ENCODE measurements around the gene PGAP3.

DNA sequence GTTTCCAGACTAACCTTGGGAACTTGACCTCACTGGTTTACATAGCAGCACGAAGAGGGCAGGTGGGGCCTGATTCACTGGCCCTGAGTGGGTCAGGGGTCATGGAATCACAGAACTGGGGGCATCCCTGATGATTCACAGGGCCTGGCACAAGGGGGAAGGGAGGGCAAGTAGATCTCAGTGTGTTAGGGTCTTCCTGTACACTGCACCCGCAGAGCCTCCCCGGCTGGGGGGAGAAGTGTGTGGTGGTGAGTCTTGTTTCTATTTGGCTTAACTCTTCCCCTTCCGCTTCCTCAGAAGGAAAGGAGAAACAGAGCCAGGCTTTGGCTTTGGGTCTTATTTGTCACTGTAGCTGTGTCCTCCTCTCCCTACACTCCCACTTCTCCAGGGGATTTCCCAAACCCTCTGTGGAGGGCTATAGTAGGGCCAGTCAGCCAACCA, 47.2 kb downstream of the PGAP3 start:
- TF ChIP-seq, protein P1, sequence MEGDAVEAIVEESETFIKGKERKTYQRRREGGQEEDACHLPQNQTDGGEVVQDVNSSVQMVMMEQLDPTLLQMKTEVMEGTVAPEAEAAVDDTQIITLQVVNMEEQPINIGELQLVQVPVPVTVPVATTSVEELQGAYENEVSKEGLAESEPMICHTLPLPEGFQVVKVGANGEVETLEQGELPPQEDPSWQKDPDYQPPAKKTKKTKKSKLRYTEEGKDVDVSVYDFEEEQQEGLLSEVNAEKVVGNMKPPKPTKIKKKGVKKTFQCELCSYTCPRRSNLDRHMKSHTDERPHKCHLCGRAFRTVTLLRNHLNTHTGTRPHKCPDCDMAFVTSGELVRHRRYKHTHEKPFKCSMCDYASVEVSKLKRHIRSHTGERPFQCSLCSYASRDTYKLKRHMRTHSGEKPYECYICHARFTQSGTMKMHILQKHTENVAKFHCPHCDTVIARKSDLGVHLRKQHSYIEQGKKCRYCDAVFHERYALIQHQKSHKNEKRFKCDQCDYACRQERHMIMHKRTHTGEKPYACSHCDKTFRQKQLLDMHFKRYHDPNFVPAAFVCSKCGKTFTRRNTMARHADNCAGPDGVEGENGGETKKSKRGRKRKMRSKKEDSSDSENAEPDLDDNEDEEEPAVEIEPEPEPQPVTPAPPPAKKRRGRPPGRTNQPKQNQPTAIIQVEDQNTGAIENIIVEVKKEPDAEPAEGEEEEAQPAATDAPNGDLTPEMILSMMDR (IDR thresholded peaks at IDR 0.05), result no peak
- TF ChIP-seq, protein P2, sequence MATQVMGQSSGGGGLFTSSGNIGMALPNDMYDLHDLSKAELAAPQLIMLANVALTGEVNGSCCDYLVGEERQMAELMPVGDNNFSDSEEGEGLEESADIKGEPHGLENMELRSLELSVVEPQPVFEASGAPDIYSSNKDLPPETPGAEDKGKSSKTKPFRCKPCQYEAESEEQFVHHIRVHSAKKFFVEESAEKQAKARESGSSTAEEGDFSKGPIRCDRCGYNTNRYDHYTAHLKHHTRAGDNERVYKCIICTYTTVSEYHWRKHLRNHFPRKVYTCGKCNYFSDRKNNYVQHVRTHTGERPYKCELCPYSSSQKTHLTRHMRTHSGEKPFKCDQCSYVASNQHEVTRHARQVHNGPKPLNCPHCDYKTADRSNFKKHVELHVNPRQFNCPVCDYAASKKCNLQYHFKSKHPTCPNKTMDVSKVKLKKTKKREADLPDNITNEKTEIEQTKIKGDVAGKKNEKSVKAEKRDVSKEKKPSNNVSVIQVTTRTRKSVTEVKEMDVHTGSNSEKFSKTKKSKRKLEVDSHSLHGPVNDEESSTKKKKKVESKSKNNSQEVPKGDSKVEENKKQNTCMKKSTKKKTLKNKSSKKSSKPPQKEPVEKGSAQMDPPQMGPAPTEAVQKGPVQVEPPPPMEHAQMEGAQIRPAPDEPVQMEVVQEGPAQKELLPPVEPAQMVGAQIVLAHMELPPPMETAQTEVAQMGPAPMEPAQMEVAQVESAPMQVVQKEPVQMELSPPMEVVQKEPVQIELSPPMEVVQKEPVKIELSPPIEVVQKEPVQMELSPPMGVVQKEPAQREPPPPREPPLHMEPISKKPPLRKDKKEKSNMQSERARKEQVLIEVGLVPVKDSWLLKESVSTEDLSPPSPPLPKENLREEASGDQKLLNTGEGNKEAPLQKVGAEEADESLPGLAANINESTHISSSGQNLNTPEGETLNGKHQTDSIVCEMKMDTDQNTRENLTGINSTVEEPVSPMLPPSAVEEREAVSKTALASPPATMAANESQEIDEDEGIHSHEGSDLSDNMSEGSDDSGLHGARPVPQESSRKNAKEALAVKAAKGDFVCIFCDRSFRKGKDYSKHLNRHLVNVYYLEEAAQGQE (IDR thresholded peaks at IDR 0.05; ENCODE audit: insufficient read depth in 1 of 2, low read depth in 2 of 2, low read length in 1 of 2), result no peak
- TF ChIP-seq TCF7L2 (IDR thresholded peaks at IDR 0.05; ENCODE audit: low read depth, low read length) (no peak), POLR2AphosphoS5 (IDR thresholded peaks at IDR 0.05; ENCODE audit: low read depth, low read length) (no peak)
